Mesothelial cell of epicardium (in vitro differentiated cells): ENCODE results near the gene ANAPC13. TPM values are rescaled to one million over a fixed set of nuclear protein-coding genes. Genes with fewer than 3 reads are reported as not detected.
A peak's percentile ranks its signal among the peaks of the same experiment; 100 is the strongest.

Experiments used
- DNase-seq, 2 experiments: peaks; one replicate each; pipeline ENCODE4 v3.0.0; 2021; ENCODE audit warnings: low spot score in 2 of 2; ENCODE audit not compliant: unreplicated experiment in 2 of 2
- H3K27ac Mint-ChIP-seq: 2 replicates; pipeline ENCODE4 v1.8.0; 2021; ENCODE audit warnings: mixed read lengths
- H3K27me3 Mint-ChIP-seq: 2 replicates; pipeline ENCODE4 v1.8.0; 2021; ENCODE audit warnings: low read depth, mixed read lengths
- H3K36me3 Mint-ChIP-seq: 2 replicates; pipeline ENCODE4 v1.8.0; 2021; ENCODE audit warnings: mixed read lengths
- H3K4me1 Mint-ChIP-seq: 2 replicates; pipeline ENCODE4 v1.8.0; 2021; ENCODE audit warnings: mixed read lengths
- H3K4me3 Mint-ChIP-seq: 2 replicates; pipeline ENCODE4 v1.8.0; 2021; ENCODE audit warnings: mild to moderate bottlenecking, moderate library complexity, mixed read lengths
- H3K9me3 Mint-ChIP-seq: 2 replicates; pipeline ENCODE4 v1.8.0; 2021; ENCODE audit warnings: mixed read lengths
- total RNA-seq: library from RNA; stranded (reverse); gene quantifications from 3 replicates; pipeline ENCODE4 v1.2.1, GENCODE V29; 2021
- TF ChIP-seq, protein P1 (sequence below): fragments of 200-600 bp; sonication (generic); IDR thresholded peaks from one replicate; pipeline ENCODE4 v1.5.0; 2021; ENCODE audit warnings: antibody characterized with exemption; ENCODE audit not compliant: unreplicated experiment

ANAPC13 gene
- total RNA-seq, 1 donor from 2014 or later: 63.1 TPM

DNA sequence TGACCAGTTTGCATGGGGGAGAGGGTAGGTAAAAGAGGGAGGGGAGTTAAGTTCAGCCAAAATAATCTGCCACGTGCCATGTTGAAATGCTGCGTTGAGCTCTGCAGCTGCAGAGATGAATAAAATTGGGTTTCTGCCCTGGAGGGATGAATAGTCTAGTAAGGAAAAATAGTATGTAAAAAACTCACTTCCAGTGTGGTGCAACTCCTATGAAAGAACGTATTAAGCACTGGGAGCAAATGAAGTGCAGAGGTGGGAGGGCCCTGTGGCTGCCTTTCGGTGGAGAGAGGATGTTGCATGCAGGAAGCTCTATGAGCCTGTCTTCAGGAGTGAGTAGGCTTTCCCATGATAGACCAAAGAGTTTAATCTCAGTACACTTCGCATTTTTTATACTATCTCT, 8.7 kb upstream of the ANAPC13 start:
- Mint-ChIP-seq H3K36me3 (peaks cover 40% of the 10 kb centered on the region), H3K27ac (no peak overlapping the region), H3K9me3 (peaks cover 34% of the 10 kb centered on the region), H3K27me3 (no peaks in the 10 kb centered on the region), H3K4me1 (no peaks in the 10 kb centered on the region), H3K4me3 (no peak overlapping the region)
- no peak for DNase-seq
- TF ChIP-seq, protein P1, sequence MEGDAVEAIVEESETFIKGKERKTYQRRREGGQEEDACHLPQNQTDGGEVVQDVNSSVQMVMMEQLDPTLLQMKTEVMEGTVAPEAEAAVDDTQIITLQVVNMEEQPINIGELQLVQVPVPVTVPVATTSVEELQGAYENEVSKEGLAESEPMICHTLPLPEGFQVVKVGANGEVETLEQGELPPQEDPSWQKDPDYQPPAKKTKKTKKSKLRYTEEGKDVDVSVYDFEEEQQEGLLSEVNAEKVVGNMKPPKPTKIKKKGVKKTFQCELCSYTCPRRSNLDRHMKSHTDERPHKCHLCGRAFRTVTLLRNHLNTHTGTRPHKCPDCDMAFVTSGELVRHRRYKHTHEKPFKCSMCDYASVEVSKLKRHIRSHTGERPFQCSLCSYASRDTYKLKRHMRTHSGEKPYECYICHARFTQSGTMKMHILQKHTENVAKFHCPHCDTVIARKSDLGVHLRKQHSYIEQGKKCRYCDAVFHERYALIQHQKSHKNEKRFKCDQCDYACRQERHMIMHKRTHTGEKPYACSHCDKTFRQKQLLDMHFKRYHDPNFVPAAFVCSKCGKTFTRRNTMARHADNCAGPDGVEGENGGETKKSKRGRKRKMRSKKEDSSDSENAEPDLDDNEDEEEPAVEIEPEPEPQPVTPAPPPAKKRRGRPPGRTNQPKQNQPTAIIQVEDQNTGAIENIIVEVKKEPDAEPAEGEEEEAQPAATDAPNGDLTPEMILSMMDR: no peak

DNA sequence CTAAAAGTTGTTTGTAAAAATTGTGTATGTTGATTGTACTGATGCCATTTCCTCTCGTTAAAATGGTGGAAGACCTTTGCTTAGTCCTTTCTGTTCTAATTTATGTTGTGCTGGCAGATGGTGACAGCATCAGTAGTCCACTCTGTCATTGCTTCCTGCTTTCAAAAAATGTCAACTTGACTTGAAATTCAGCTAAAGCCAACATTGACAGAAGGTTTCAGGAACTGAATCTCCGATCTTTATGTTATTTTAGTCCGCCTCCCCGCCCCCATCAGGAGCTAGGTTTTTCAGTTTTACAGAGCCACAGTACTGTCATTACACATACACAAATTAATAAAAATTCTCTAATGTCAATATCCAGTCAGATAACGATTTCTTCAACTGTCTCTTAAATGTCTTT, 1.6 kb upstream of the ANAPC13 start:
- peak overlapping the region; percentile 86 for H3K4me3 Mint-ChIP-seq

DNA sequence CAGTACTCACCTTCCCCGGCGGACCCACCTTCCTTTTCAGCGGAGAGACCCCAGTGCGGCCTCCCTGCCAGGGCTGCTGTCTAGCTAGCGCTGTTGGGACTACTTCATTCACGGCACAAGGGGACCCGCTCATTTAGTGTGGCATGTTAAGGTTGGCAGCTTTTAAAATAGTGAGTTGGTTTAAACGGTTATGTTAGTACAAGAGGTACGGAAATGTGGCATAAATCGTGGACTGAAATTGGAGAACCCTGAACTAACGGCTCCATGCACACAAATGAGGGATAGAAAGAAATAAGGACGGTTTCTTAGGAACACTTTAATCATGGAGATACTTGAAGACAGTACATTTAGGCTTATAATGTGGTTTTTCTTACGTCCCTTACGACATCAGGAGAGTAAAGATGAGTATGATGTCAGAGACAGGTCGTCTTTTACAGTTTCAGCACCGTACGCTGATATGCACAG, 824 bp upstream of the ANAPC13 start:
- no peaks in the 10 kb centered on the region for H3K27me3 Mint-ChIP-seq
- DNase-seq: no peak
- peak overlapping the region; percentile 93 for H3K27ac Mint-ChIP-seq
- H3K4me1 Mint-ChIP-seq: peaks cover 31% of the 10 kb centered on the region
- peaks cover 3% of the 10 kb centered on the region for H3K9me3 Mint-ChIP-seq
- TF ChIP-seq, protein P1: no peak
- peak overlapping the region; percentile 86 for H3K4me3 Mint-ChIP-seq
- peaks cover 4% of the 10 kb centered on the region for H3K36me3 Mint-ChIP-seq

More for the DNA sequence above, 1.6 kb upstream of the ANAPC13 start:
- TF ChIP-seq, protein P1: no peak
- no peak for DNase-seq
- Mint-ChIP-seq H3K27me3 (no peaks in the 10 kb centered on the region), H3K9me3 (peaks cover 3% of the 10 kb centered on the region), H3K36me3 (peaks cover 4% of the 10 kb centered on the region), H3K27ac (peak overlapping the region; percentile 82), H3K4me1 (peaks cover 31% of the 10 kb centered on the region)

DNA sequence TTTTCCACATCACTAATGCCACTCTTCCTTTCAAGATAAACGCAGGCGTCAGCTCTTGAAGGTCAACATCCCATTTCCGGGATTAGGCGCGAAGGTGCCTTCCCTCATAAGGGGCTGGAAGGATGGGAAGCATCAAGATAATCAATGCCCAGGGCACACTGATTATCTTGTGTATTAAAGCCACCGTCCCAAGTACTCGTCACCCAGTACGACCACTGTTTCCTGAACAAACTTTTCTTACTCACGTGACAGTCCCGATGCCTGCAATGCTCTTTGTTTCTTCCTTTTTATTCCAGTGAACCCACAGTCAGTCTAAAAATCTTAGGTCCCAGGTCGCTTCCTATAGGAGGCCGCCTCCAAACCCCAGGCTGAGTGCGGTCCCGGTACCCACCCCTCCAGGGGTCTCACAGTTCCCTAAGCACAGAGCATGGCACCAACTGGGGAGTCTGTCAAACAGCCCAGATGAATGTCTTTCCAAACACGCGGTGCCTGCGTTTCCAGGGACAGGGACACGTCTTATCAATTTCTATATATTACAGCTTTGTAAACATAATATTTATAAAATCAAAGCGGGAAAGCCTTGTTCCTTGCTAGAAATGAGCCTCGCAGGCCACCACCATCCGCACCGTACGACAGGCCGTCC, 589 bp downstream of the ANAPC13 start:
- Mint-ChIP-seq H3K27ac (peak overlapping the region; percentile 93), H3K36me3 (peaks cover 13% of the 10 kb centered on the region), H3K27me3 (no peaks in the 10 kb centered on the region), H3K9me3 (no peaks in the 10 kb centered on the region), H3K4me1 (peaks cover 31% of the 10 kb centered on the region), H3K4me3 (peak overlapping the region; percentile 86)
- TF ChIP-seq, protein P1: no peak
- DNase-seq: no peak

DNA sequence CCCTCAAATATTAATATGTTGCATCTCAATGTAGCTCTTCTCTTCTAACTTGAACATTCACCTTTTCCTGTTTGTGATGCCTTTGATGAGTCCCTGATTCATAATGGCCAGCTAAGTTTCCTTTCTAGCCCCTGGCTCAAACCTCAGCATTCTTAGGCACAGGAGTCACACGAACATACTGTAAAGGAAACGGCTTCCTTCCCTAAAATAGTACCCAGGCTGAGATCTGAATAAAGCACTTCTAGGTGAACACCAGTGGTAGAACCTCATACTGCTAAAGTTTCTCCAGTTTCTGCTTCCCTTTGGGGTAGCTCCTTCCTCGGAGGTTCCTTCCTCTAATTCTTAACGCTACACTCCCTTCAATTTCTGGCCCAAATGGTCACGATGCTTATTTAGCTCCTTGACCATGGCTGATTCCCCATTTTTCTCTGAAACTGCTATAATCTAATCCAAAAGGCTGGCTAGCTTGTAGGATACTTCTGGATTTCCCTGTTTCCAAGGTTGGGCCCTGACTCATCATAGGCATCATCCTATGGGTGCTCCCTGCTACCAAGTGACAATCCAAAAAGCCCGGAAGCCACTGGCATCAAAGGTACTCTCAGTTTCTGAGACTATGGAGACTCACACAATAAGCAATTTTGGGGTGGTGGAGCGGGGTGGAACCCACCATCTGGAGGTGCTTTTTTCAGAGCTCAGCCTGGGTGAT, 2.4 kb downstream of the ANAPC13 start:
- H3K4me3 Mint-ChIP-seq: peak overlapping the region; percentile 86
- H3K27ac Mint-ChIP-seq: peak overlapping the region; percentile 52
- no peaks in the 10 kb centered on the region for H3K9me3 Mint-ChIP-seq
- peaks cover 36% of the 10 kb centered on the region for H3K4me1 Mint-ChIP-seq
- TF ChIP-seq, protein P1: no peak
- DNase-seq: no peak
- no peaks in the 10 kb centered on the region for H3K27me3 Mint-ChIP-seq
- H3K36me3 Mint-ChIP-seq: peaks cover 20% of the 10 kb centered on the region
